CD14-positive monocyte (primary cell): ENCODE measurements around the gene COL6A6. TPM values are rescaled to one million over a fixed set of nuclear protein-coding genes. Genes with fewer than 3 reads are reported as not detected.

Experiments used
- DNase-seq, 3 donors: peaks; one replicate each; pipeline ENCODE4 v3.0.0-alpha.2; 2011 to 2022
- H2AFZ ChIP-seq: 2 replicates; pipeline ENCODE4 v1.6.0; 2012; ENCODE audit warnings: mild to moderate bottlenecking, low read depth, low read length, inconsistent platforms; ENCODE audit not compliant: insufficient read depth, poor library complexity, severe bottlenecking
- H3K27ac ChIP-seq, 2 donors: 1 replicate in 1 of 2; 2 replicates in 1 of 2; pipeline ENCODE4 v1.5.1; 2012 to 2013; ENCODE audit warnings: low read length in 2 of 2, control low read depth in 1 of 2, inconsistent platforms in 1 of 2, low read depth in 1 of 2, mild to moderate bottlenecking in 1 of 2
- H3K27me3 ChIP-seq, 2 donors: one replicate each; pipeline versions ENCODE4 v1.6.0 to v1.6.1; 2011 to 2013; ENCODE audit warnings: low read length in 2 of 2; ENCODE audit not compliant: control insufficient read depth in 2 of 2, insufficient read depth in 2 of 2
- H3K36me3 ChIP-seq, 2 donors: replicated peaks in 1 of 2; 1 replicate in 1 of 2; 2 replicates in 1 of 2; pipeline versions ENCODE4 v1.5.1 to v1.6.1; 2012 to 2013; ENCODE audit warnings: low read length in 2 of 2, control low read depth in 1 of 2, inconsistent platforms in 1 of 2, mild to moderate bottlenecking in 1 of 2; ENCODE audit not compliant: insufficient read depth in 2 of 2, control insufficient read depth in 1 of 2
- H3K4me1 ChIP-seq, 2 donors: 1 replicate in 1 of 2; 2 replicates in 1 of 2; pipeline versions ENCODE4 v1.5.1 to v1.6.1; 2012 to 2013; ENCODE audit warnings: low read length in 2 of 2, control low read depth in 1 of 2, inconsistent platforms in 1 of 2, mild to moderate bottlenecking in 1 of 2, moderate library complexity in 1 of 2; ENCODE audit not compliant: insufficient read depth in 2 of 2, control insufficient read depth in 1 of 2
- H3K4me2 ChIP-seq: replicated peaks from 2 replicates; pipeline ENCODE3; 2012; ENCODE audit warnings: low read length, moderate library complexity, mild to moderate bottlenecking; ENCODE audit not compliant: poor library complexity, severe bottlenecking; ENCODE audit errors: extremely low read depth
- H3K4me3 ChIP-seq, 3 experiments: fragments of 200-600 bp in 1 of 3; sonication (generic) in 1 of 3; replicated peaks in 1 of 3; 1 replicate in 2 of 3; 2 replicates in 1 of 3; pipeline ENCODE4 v1.5.1; 2011 to 2013; ENCODE audit warnings: low read length in 3 of 3, mild to moderate bottlenecking in 3 of 3, control low read depth in 2 of 3, low read depth in 2 of 3, inconsistent platforms in 1 of 3, moderate library complexity in 1 of 3
- H3K79me2 ChIP-seq: 2 replicates; pipeline ENCODE4 v1.6.0; 2012; ENCODE audit warnings: mild to moderate bottlenecking, control low read depth, inconsistent platforms, low read length, moderate library complexity; ENCODE audit not compliant: insufficient read depth
- H3K9ac ChIP-seq: 2 replicates; pipeline ENCODE4 v1.6.0; 2017; ENCODE audit warnings: low read length, mild to moderate bottlenecking; ENCODE audit not compliant: insufficient read depth, poor library complexity, severe bottlenecking
- H3K9me3 ChIP-seq, 2 donors: replicated peaks in 1 of 2; 1 replicate in 1 of 2; 2 replicates in 1 of 2; pipeline versions ENCODE4 v1.5.1 to v1.6.1; 2012 to 2013; ENCODE audit warnings: low read length in 2 of 2, control low read depth in 1 of 2; ENCODE audit not compliant: control insufficient read depth in 1 of 2, insufficient read depth in 1 of 2
- H4K20me1 ChIP-seq: 2 replicates; pipeline ENCODE4 v1.6.0; 2012; ENCODE audit warnings: mild to moderate bottlenecking, low read length, control low read depth, moderate library complexity; ENCODE audit not compliant: insufficient read depth
- H3K27ac Mint-ChIP-seq, 7 donors: one replicate each; pipeline ENCODE4 v1.8.0; 2020; ENCODE audit warnings: mild to moderate bottlenecking in 7 of 7, mixed read lengths in 7 of 7, moderate library complexity in 6 of 7, inconsistent platforms in 2 of 7
- H3K27me3 Mint-ChIP-seq, 3 donors: one replicate each; pipeline ENCODE4 v1.8.0; 2021 to 2022; ENCODE audit warnings: low read depth in 3 of 3, mild to moderate bottlenecking in 3 of 3, mixed read lengths in 3 of 3, moderate library complexity in 3 of 3, inconsistent platforms in 1 of 3
- H3K36me3 Mint-ChIP-seq, 2 donors: one replicate each; pipeline ENCODE4 v1.8.0; 2020; ENCODE audit warnings: mixed read lengths in 2 of 2, inconsistent platforms in 1 of 2, mild to moderate bottlenecking in 1 of 2
- H3K4me1 Mint-ChIP-seq: one replicate; pipeline ENCODE4 v1.8.0; 2020; ENCODE audit warnings: mild to moderate bottlenecking, mixed read lengths
- H3K4me3 Mint-ChIP-seq, 2 donors: one replicate each; pipeline ENCODE4 v1.8.0; 2020; ENCODE audit warnings: mild to moderate bottlenecking in 2 of 2, mixed read lengths in 2 of 2, moderate library complexity in 1 of 2
- H3K9me3 Mint-ChIP-seq, 7 donors: one replicate each; pipeline ENCODE4 v1.8.0; 2020 to 2022; ENCODE audit warnings: mixed read lengths in 7 of 7, mild to moderate bottlenecking in 6 of 7, moderate library complexity in 6 of 7, inconsistent platforms in 2 of 7
- WGBS: methylation state at CpG from one replicate; pipeline ENCODE4 v1.1.5; 2013; ENCODE audit warnings: missing lambda C conversion rate; ENCODE audit not compliant: insufficient coverage; 5-methylcytosine and 5-hydroxymethylcytosine counted together
- intact Hi-C, 2 donors: fragments of 100-400 bp; cut with micrococcal nuclease; formaldehyde crosslinking; loops; one replicate each; pipeline versions ENCODE4 v1.15.0 to v1.15.1; 2023
- polyA plus RNA-seq, 3 donors: library from polyadenylated mRNA; depleted of rRNA in 1 of 3; unstranded in 2 of 3; stranded (reverse) in 1 of 3; fragments of 300-500 nt in 2 of 3; fragments of >200 nt in 1 of 3; fragmentation: Illumina TruSeq in 2 of 3; gene quantifications; 1 replicate in 2 of 3; 2 replicates in 1 of 3; pipeline ENCODE4 v1.2.3, GENCODE V29; 2012 to 2021
- TF ChIP-seq, protein P1 (sequence below): fragments of 200-600 bp; IDR thresholded peaks from one replicate; pipeline ENCODE4 v1.8.0; 2022; ENCODE audit warnings: antibody characterized with exemption, mild to moderate bottlenecking

The COL6A6 gene
- polyA plus RNA-seq, 3 donors = not detected

DNA sequence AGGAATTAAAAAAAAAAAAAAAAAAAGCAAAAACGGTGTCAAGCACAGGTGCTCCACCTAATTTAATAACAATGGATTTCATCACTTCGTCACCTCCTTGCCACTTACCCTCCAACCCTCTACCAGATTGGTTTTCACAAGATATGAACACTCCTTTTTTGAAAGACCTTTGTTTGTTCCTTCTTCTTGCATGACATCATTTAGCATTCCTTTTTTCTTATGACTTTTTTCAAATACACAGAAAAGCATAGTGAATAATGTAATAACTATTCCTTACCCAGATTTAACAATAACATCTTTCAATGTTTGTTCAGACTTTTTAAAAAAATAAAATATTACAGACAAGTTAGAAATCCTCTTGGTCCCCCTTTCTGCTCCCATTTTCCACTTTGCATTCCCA lies 16.3 kb downstream of the COL6A6 start:
- H3K27ac ChIP-seq = no peak overlapping the region
- no peak overlapping the region for H3K4me2 ChIP-seq
- intact Hi-C loops = loop anchor here in 1 of 2 donors (10.0 kb wide), 1 partner anchor 258 kb away; no protein-coding TSS in a partner anchor
- no peaks in the 10 kb centered on the region for H3K27me3 ChIP-seq
- H4K20me1 ChIP-seq = no peaks in the 10 kb centered on the region
- no peak for DNase-seq
- no peaks in the 10 kb centered on the region for H3K4me1 ChIP-seq
- no peak overlapping the region for H3K9ac ChIP-seq
- TF ChIP-seq, protein P1, sequence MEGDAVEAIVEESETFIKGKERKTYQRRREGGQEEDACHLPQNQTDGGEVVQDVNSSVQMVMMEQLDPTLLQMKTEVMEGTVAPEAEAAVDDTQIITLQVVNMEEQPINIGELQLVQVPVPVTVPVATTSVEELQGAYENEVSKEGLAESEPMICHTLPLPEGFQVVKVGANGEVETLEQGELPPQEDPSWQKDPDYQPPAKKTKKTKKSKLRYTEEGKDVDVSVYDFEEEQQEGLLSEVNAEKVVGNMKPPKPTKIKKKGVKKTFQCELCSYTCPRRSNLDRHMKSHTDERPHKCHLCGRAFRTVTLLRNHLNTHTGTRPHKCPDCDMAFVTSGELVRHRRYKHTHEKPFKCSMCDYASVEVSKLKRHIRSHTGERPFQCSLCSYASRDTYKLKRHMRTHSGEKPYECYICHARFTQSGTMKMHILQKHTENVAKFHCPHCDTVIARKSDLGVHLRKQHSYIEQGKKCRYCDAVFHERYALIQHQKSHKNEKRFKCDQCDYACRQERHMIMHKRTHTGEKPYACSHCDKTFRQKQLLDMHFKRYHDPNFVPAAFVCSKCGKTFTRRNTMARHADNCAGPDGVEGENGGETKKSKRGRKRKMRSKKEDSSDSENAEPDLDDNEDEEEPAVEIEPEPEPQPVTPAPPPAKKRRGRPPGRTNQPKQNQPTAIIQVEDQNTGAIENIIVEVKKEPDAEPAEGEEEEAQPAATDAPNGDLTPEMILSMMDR = no peak
- peaks cover 0 to 8% (median 3%) of the 10 kb centered on the region in 3 donors for H3K27me3 Mint-ChIP-seq
- H3K27ac Mint-ChIP-seq = no peak overlapping the region
- WGBS = 100% methylated on average over 1 of the region's 2 CpGs
- no peaks in the 10 kb centered on the region for H3K36me3 Mint-ChIP-seq
- H3K9me3 Mint-ChIP-seq = peaks cover 0 to 2% (median 0%) of the 10 kb centered on the region in 7 donors
- no peaks in the 10 kb centered on the region for H3K9me3 ChIP-seq
- H3K36me3 ChIP-seq = no peaks in the 10 kb centered on the region
- no peak overlapping the region for H3K4me3 ChIP-seq
- no peak overlapping the region for H3K4me3 Mint-ChIP-seq
- no peaks in the 10 kb centered on the region for H3K4me1 Mint-ChIP-seq
- no peaks in the 10 kb centered on the region for H3K79me2 ChIP-seq
- no peak overlapping the region for H2AFZ ChIP-seq

DNA sequence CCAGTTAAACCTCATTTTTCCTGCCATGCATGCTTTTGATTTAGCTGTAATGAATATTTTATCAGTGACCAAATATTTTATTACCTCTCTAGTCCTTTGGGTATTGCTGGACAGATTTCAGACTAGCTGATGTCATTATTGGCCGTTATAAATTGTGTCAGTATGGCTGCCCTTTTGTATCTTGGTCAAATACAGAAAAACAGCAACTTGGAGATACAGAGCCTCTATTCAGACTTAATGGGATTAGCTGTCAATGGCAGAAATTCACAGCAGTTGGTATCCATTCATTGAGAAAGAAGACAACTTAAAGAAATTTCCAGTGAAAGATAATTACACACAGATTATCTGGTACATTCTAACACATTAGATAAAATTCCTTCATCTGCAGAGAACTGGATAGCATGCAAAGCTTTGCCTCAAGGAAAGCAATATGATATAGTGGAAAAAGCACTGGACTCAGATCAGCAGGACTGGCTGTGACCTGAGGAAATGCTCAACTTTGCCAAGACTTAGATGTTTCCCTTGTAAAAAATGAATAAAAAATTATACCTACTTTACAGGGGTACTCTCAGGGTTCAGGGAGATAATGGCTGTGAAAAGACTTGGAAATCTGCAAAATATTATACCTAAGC lies 20.8 kb downstream of the COL6A6 start:
- Histone ChIP-seq H3K4me1 (no peaks in the 10 kb centered on the region), H3K27ac (no peak overlapping the region), H3K9me3 (no peaks in the 10 kb centered on the region), H2AFZ (no peak overlapping the region), H3K9ac (no peak overlapping the region), H4K20me1 (no peaks in the 10 kb centered on the region), H3K4me2 (no peak overlapping the region), H3K36me3 (no peaks in the 10 kb centered on the region), H3K27me3 (no peaks in the 10 kb centered on the region), H3K79me2 (no peaks in the 10 kb centered on the region), H3K4me3 (no peak overlapping the region)
- no peaks in the 10 kb centered on the region for H3K36me3 Mint-ChIP-seq
- H3K27me3 Mint-ChIP-seq = peaks cover 0 to 8% (median 3%) of the 10 kb centered on the region in 3 donors
- WGBS = no CpG with 5 or more reads among the region's 1 CpG
- intact Hi-C loops = loop anchor here (5.0 to 10.0 kb wide), 2 partner anchors 260 to 263 kb away; no protein-coding TSS in a partner anchor
- no peak overlapping the region for H3K27ac Mint-ChIP-seq
- peaks cover 0 to 2% (median 0%) of the 10 kb centered on the region in 7 donors for H3K9me3 Mint-ChIP-seq
- H3K4me3 Mint-ChIP-seq = no peak overlapping the region
- DNase-seq = no peak
- TF ChIP-seq, protein P1 = no peak
- no peaks in the 10 kb centered on the region for H3K4me1 Mint-ChIP-seq
